Mammary epithelial cell (primary cell): ENCODE data around the gene SUV39H2.

Experiments used
- EZH2 ChIP-seq: IDR thresholded peaks from 2 replicates; pipeline ENCODE4 v1.6.1; 2012; ENCODE audit warnings: low read length, inconsistent platforms, borderline replicate concordance
- TF ChIP-seq, protein P1 (sequence below), 2 donors: IDR thresholded peaks in 1 of 2; conservative IDR thresholded peaks in 1 of 2; 2 replicates each; pipeline ENCODE4 v1.5.1; 2011 to 2012; ENCODE audit warnings: inconsistent platforms in 2 of 2, low read length in 2 of 2, mild to moderate bottlenecking in 2 of 2, control low read depth in 1 of 2, low read depth in 1 of 2; ENCODE audit not compliant: insufficient read depth in 1 of 2; ENCODE audit errors: extremely low read depth in 1 of 2

DNA sequence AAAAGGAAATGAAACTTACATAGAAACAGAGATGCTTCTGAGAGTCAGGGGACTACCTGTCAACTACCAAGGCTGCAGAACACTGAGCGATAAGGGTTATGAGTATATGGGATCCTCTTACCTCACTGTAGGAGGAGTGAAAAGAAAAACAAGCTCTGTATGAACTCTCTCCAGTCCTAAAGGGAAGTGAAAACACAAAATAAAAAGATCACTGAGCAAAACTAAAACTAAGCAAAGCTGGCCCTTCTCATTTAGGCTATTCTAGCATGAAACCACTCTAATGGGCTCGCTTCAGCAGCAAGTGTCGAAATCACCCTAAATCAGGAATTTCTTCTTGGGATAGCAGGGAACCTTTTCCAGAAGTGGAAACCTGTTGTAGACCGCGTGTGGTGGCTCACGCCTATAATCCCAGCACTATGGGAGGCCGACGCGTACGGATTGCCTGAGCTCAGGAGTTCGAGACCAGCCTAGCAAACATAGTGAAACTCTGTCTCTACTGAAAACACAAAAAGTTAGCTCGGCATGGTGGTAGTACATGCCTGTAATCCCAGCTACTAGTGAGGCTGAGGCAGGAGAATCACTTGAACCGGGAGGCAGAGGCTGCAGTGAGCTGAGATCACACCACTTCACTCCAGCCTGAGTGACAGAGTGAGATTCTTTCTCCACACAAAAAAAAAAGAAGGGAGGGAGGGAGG is 48.2 kb downstream of the SUV39H2 start:
- TF ChIP-seq, protein P1, sequence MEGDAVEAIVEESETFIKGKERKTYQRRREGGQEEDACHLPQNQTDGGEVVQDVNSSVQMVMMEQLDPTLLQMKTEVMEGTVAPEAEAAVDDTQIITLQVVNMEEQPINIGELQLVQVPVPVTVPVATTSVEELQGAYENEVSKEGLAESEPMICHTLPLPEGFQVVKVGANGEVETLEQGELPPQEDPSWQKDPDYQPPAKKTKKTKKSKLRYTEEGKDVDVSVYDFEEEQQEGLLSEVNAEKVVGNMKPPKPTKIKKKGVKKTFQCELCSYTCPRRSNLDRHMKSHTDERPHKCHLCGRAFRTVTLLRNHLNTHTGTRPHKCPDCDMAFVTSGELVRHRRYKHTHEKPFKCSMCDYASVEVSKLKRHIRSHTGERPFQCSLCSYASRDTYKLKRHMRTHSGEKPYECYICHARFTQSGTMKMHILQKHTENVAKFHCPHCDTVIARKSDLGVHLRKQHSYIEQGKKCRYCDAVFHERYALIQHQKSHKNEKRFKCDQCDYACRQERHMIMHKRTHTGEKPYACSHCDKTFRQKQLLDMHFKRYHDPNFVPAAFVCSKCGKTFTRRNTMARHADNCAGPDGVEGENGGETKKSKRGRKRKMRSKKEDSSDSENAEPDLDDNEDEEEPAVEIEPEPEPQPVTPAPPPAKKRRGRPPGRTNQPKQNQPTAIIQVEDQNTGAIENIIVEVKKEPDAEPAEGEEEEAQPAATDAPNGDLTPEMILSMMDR (conservative IDR thresholded peaks at IDR 0.05 in 1 of 2, IDR thresholded peaks at IDR 0.05 in 1 of 2; ENCODE audit: extremely low read depth in 1 of 2, insufficient read depth in 1 of 2, low read depth in 1 of 2, low read length in 2 of 2), result no peak
- TF ChIP-seq EZH2, result no peak
